Keratinocyte (primary cell): ENCODE data around the gene PTS. TPM values are rescaled to one million over a fixed set of nuclear protein-coding genes. Genes with fewer than 3 reads are reported as not detected.

Source experiments
- DNase-seq: peaks from one replicate; pipeline ENCODE4 v3.0.0-alpha.2; 2011; ENCODE audit warnings: low read depth, missing footprints, low spot score
- FAIRE-seq: peaks from 2 replicates; lab custom pipeline; 2011; peaks lifted over from hg19 to GRCh38; lab: Jason Lieb, UNC
- H2AFZ ChIP-seq: 2 replicates; pipeline ENCODE4 v1.6.0; 2012; ENCODE audit warnings: low read length, control low read depth, inconsistent platforms; ENCODE audit not compliant: control insufficient read depth
- H3K27ac ChIP-seq: 2 replicates; pipeline ENCODE4 v1.5.1; 2011; ENCODE audit warnings: low read length; ENCODE audit not compliant: control insufficient read depth, insufficient read depth
- H3K27me3 ChIP-seq: 3 replicates; pipeline ENCODE4 v1.6.0; 2011; ENCODE audit warnings: low read length; ENCODE audit not compliant: control insufficient read depth, insufficient read depth; ENCODE audit errors: extremely low read depth
- H3K36me3 ChIP-seq, 2 experiments: 2 replicates in 1 of 2; 3 replicates in 1 of 2; pipeline ENCODE4 v1.5.1; 2011; ENCODE audit warnings: low read length in 2 of 2, mild to moderate bottlenecking in 1 of 2; ENCODE audit not compliant: control insufficient read depth in 2 of 2, insufficient read depth in 2 of 2; ENCODE audit errors: extremely low read depth in 1 of 2
- H3K4me1 ChIP-seq: 3 replicates; pipeline ENCODE4 v1.5.1; 2011; ENCODE audit warnings: low read length; ENCODE audit not compliant: control insufficient read depth, insufficient read depth; ENCODE audit errors: extremely low read depth
- H3K4me2 ChIP-seq: 3 replicates; pipeline ENCODE4 v1.6.0; 2011; ENCODE audit warnings: low read depth, low read length; ENCODE audit not compliant: control insufficient read depth, insufficient read depth; ENCODE audit errors: extremely low read depth
- H3K4me3 ChIP-seq, 3 experiments: fragments of 200-600 bp in 1 of 3; sonication (generic) in 1 of 3; 2 replicates in 2 of 3; 3 replicates in 1 of 3; pipeline ENCODE4 v1.5.1; 2011 to 2016; ENCODE audit warnings: low read length in 3 of 3, mild to moderate bottlenecking in 3 of 3, control low read depth in 2 of 3, inconsistent platforms in 1 of 3, low read depth in 1 of 3, mixed read lengths in 1 of 3, mixed run types in 1 of 3, moderate library complexity in 1 of 3; ENCODE audit not compliant: control insufficient read depth in 2 of 3, insufficient read depth in 2 of 3; ENCODE audit errors: extremely low read depth in 1 of 3
- H3K79me2 ChIP-seq: 2 replicates; pipeline ENCODE4 v1.6.0; 2012; ENCODE audit warnings: low read length; ENCODE audit not compliant: control insufficient read depth, insufficient read depth
- H3K9ac ChIP-seq: 3 replicates; pipeline ENCODE4 v1.6.0; 2011; ENCODE audit warnings: low read length; ENCODE audit not compliant: control insufficient read depth, insufficient read depth; ENCODE audit errors: extremely low read depth
- H3K9me1 ChIP-seq: 3 replicates; pipeline ENCODE4 v1.6.0; 2011; ENCODE audit warnings: low read length; ENCODE audit not compliant: control insufficient read depth, insufficient read depth; ENCODE audit errors: extremely low read depth
- H3K9me3 ChIP-seq: 2 replicates; pipeline ENCODE4 v1.5.1; 2012; ENCODE audit warnings: low read depth, low read length; ENCODE audit not compliant: control insufficient read depth
- H4K20me1 ChIP-seq: 3 replicates; pipeline ENCODE4 v1.6.0; 2011; ENCODE audit warnings: low read length; ENCODE audit not compliant: control insufficient read depth, insufficient read depth; ENCODE audit errors: extremely low read depth
- EZH2 ChIP-seq: IDR thresholded peaks from one replicate; pipeline ENCODE4 v1.6.1; 2012; ENCODE audit warnings: inconsistent platforms, mild to moderate bottlenecking, low read length, moderate library complexity
- dilution Hi-C: fragments of 300-500 bp; cut with MboI; formaldehyde crosslinking; loops from one replicate; pipeline ENCODE4 v1.7.0; 2020; ENCODE audit warnings: low sequenced_read_pairs; ENCODE audit not compliant: extremely low pct_ligation_motif_present
- polyA plus RNA-seq, 5 experiments: library from polyadenylated mRNA; depleted of rRNA in 3 of 5; stranded (reverse) in 3 of 5; stranded (forward) in 1 of 5; unstranded in 1 of 5; fragments of >200 nt; gene quantifications; 1 replicate in 1 of 5; 2 replicates in 3 of 5; 3 replicates in 1 of 5; pipeline versions ENCODE4 v1.2.1 to v1.2.3, GENCODE V29; 2011 to 2012; ENCODE audit warnings: missing spikeins in 2 of 5, low read depth in 1 of 5, low replicate concordance in 1 of 5
- TF ChIP-seq, protein P1 (sequence below), 3 experiments: IDR thresholded peaks in 1 of 3; conservative IDR thresholded peaks in 1 of 3; optimal IDR thresholded peaks in 1 of 3; 2 replicates in 2 of 3; 3 replicates in 1 of 3; pipeline versions ENCODE3 to v1.5.1; 2011; ENCODE audit warnings: low read length in 3 of 3, mild to moderate bottlenecking in 3 of 3, moderate library complexity in 2 of 3, control low read depth in 1 of 3, inconsistent platforms in 1 of 3; ENCODE audit not compliant: insufficient read depth in 2 of 3; ENCODE audit errors: extremely low read depth in 1 of 3

Gene PTS
- polyA plus RNA-seq, 1 donor (not counting 4 experiments of a cell fraction or from before 2014, with no cell fraction given), result 72.5 TPM

DNA sequence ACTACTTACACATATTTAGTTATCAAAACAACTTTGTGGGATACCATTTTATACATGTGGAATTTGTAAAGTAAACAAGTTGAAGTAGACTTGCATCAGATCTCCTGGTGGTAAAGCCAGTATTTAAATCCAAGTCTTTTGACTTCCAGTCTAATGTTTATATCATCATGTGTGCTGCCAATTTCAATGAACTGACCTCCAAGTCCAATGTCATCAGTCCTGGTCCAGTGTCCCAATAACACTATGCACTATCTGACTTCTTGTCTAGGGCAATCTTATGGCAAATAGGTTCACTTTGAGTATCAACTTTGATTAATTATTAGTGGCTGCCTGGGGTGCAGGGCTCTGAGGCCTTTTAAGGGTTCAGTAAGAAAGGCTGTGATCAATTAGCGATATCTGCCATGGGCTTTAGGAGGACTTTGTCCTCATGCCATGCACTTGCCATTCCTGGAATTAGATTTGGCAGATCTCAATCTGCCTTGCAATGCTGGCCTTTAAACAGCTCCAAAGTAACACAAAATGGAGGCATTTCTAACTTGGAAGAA is 9.6 kb upstream of the PTS start:
- Histone ChIP-seq H3K9me1 (no peaks in the 10 kb centered on the region), H3K4me1 (peaks cover 29% of the 10 kb centered on the region), H3K4me3 (no peak overlapping the region), H2AFZ (no peak overlapping the region), H4K20me1 (no peaks in the 10 kb centered on the region), H3K79me2 (no peaks in the 10 kb centered on the region), H3K9ac (no peak overlapping the region), H3K27me3 (no peaks in the 10 kb centered on the region), H3K27ac (no peak overlapping the region), H3K36me3 (no peaks in the 10 kb centered on the region), H3K4me2 (no peak overlapping the region), H3K9me3 (no peaks in the 10 kb centered on the region)
- TF ChIP-seq EZH2, result no peak
- TF ChIP-seq, protein P1, sequence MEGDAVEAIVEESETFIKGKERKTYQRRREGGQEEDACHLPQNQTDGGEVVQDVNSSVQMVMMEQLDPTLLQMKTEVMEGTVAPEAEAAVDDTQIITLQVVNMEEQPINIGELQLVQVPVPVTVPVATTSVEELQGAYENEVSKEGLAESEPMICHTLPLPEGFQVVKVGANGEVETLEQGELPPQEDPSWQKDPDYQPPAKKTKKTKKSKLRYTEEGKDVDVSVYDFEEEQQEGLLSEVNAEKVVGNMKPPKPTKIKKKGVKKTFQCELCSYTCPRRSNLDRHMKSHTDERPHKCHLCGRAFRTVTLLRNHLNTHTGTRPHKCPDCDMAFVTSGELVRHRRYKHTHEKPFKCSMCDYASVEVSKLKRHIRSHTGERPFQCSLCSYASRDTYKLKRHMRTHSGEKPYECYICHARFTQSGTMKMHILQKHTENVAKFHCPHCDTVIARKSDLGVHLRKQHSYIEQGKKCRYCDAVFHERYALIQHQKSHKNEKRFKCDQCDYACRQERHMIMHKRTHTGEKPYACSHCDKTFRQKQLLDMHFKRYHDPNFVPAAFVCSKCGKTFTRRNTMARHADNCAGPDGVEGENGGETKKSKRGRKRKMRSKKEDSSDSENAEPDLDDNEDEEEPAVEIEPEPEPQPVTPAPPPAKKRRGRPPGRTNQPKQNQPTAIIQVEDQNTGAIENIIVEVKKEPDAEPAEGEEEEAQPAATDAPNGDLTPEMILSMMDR (optimal IDR thresholded peaks at IDR 0.05 in 1 of 3, IDR thresholded peaks at IDR 0.05 in 1 of 3, conservative IDR thresholded peaks at IDR 0.05 in 1 of 3; ENCODE audit: extremely low read depth in 1 of 3, insufficient read depth in 2 of 3, low read length in 3 of 3), result no peak
- dilution Hi-C loops, result no loop called here
- FAIRE-seq (no peak), DNase-seq (no peak)

DNA sequence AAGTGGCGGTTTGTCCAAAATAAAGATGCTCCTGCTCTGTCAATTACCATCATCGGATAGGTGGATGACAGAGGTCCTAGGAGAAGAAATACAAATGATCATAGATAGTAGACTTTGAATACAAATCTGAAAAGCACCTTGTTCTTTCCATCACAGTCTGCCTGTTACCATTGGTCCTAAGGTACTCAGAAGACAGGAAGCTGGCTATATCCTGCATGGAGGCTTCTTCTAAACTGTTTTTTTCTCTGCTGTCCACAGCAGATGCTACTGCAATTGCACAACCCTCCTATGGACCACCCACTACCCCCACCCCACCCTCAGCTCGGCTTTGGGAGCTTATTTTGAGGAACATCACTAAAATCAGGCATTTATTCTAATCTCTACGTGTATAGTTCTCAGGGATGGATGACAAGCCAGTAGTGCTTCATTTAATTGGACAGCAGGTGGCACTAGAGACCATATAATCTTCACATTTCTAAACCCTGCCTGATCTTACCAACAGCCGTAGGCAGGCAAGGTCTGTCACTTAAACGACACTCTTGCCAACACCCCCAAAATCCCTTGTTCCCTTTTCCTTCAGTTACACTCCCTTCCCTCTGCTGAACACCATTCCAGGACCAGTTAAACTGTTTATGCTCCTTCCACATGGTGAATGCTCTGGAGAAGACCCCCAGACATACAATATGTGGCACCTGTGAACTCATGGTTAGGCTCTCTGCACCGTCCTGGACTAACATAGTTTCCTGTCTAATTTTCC is 6.6 kb upstream of the PTS start:
- no peak overlapping the region for H3K4me2 ChIP-seq
- H3K9me1 ChIP-seq, result no peaks in the 10 kb centered on the region
- no peak overlapping the region for H3K27ac ChIP-seq
- no peaks in the 10 kb centered on the region for H3K79me2 ChIP-seq
- no peaks in the 10 kb centered on the region for H3K9me3 ChIP-seq
- H3K9ac ChIP-seq, result no peak overlapping the region
- no peaks in the 10 kb centered on the region for H4K20me1 ChIP-seq
- peaks cover 22% of the 10 kb centered on the region for H3K4me1 ChIP-seq
- H3K4me3 ChIP-seq, result no peak overlapping the region
- no peaks in the 10 kb centered on the region for H3K36me3 ChIP-seq
- no peak overlapping the region for H2AFZ ChIP-seq
- H3K27me3 ChIP-seq, result no peaks in the 10 kb centered on the region
- FAIRE-seq, result peak; percentile 86
- dilution Hi-C loops, result no loop called here
- TF ChIP-seq EZH2, result no peak
- TF ChIP-seq, protein P1 (optimal IDR thresholded peaks at IDR 0.05 in 1 of 3, IDR thresholded peaks at IDR 0.05 in 1 of 3, conservative IDR thresholded peaks at IDR 0.05 in 1 of 3; ENCODE audit: extremely low read depth in 1 of 3, insufficient read depth in 2 of 3, low read length in 3 of 3), result peak; percentile 43 to 68 (median 63)
- DNase-seq, result no peak
